HG03558 (cell line): Measurements from ENCODE around the gene XIRP1.

Experiments used
- ATAC-seq: cut with Tn5 transposase; IDR thresholded peaks from one replicate; pipeline ENCODE4 v1.9.1; 2021; ENCODE audit warnings: moderate number of reproducible peaks; ENCODE audit not compliant: unreplicated experiment; ENCODE audit errors: extremely low read depth

Gene XIRP1

GRCh38 chr3:39168156-39168780 lies 24.1 kb downstream of the XIRP1 start:
- no peak for ATAC-seq

DNA sequence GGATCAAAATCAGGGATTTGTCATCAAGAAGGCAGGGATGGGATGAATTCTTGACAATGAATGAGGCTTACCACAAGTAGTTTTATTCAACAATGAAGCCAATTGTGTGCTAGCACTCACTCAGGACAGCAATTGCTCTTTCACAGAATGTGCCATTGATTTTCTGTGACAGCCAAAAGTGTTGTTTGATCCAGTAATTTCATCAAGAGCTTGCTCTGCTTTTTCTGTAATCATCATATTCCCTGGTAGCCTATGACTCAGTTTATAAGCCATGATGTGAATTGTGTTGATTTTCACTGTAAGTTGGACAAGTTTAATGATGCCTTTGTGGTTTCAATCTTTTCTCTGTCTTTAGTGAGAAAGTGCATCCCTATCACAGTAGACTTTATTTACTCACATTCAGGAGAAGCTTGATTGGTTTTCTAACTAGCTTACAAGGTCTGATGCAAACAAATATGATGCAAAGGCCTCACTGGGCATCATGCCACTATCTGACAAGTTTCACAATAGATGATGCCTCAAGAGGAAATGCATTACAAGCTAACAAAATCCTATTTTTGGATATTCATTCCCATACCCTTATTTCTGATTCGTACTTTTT lies 25.4 kb downstream of the XIRP1 start:
- ATAC-seq = no peak

DNA sequence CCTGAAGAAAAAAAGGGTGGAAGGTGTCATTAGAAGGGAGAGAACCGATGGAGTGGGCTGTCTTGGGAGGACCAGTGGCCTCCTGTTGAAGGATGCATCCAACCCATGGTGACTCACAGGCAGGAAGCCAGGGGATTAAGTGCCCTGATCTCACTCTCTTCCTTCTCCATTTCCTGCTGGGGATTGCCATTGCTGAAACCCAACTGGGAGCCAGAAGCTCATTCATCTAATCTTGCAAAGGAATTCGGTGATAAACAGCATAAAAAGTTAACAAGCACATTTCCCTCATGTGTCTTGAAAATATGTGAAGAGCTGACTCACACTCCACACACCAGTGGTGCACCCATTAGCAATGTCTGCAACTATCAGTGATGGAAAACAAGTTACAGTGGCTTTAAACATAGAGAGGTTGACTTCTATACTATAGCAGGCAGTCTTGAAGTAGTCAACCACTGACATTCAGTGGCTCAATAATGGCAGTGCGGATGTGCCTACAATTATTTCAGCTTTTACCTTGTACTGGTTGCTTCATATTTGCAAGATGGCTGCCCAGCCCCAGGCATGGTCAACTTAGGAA lies 26.2 kb downstream of the XIRP1 start:
- no peak for ATAC-seq

- ATAC-seq = no peak
Measured at GRCh38 chr3:39165518-39165917, 26.9 kb downstream of the XIRP1 start.

DNA sequence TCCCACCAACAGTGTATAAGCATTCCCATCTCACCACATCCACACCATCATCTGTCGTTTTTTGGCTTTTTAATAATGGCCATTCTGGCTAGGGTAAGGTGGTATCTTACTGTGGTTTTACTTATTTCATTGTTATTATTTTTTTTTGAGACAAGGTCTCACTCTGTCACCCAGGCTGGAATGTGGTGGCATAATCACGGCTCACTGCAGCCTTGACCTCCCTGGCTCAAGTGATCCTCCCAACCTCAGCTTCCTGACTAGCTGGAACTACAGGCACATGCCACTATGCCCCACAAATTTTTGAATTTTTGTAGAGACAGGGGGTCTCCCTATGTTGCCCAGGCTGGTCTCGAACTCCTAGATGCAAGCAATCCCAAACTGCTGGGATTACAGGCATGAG lies 28.0 kb downstream of the XIRP1 start:
- ATAC-seq = no peak

DNA sequence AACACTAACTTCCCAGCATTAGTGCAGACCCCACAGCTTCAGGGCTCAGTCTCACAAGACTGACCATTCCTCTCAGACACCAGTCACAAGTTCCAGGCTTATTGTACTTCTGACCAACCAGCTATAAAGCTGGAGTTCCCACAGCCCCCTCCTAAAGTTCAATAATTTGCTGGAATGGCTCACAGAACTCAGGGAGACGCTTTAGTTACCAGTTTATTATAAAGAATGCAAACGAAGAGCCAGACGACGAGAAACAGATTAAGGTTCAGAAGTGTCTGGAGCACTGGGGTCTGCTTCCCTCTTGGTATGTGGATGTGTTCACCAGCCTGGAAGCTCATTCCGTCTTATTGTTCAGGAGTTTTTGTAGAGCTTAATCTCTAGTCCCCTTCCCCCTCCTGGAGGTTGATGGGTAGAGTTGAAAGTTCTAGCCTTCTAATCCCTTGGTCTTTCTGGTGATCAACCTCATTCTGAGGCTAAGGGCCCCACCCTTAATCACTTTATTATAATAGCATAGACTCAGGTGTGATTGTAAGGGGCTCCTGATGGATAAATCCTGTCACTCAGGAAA lies 34.2 kb downstream of the XIRP1 start:
- ATAC-seq = no peak

GRCh38 chr3:39157359-39157758 lies 35.0 kb downstream of the XIRP1 start:
- ATAC-seq = no peak

DNA sequence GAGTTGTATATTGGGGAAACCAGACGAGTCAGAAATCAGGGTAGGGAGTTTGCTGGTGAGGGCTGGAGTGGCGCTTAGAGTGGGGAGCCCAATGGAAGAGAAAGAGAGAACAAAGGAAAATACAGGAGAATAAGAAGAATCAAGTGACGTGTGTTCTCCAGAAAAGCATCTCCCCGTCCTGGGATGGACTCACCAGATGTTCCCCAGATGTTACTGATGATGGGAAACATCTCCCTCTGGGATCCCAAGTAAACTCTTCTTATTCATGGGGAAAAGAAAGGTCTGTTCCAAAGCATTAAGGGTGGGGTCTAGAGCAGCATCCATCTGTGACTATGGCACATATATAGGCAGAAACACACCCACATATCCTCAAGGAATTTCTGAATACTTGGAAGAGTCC lies 36.0 kb downstream of the XIRP1 start:
- no peak for ATAC-seq

DNA sequence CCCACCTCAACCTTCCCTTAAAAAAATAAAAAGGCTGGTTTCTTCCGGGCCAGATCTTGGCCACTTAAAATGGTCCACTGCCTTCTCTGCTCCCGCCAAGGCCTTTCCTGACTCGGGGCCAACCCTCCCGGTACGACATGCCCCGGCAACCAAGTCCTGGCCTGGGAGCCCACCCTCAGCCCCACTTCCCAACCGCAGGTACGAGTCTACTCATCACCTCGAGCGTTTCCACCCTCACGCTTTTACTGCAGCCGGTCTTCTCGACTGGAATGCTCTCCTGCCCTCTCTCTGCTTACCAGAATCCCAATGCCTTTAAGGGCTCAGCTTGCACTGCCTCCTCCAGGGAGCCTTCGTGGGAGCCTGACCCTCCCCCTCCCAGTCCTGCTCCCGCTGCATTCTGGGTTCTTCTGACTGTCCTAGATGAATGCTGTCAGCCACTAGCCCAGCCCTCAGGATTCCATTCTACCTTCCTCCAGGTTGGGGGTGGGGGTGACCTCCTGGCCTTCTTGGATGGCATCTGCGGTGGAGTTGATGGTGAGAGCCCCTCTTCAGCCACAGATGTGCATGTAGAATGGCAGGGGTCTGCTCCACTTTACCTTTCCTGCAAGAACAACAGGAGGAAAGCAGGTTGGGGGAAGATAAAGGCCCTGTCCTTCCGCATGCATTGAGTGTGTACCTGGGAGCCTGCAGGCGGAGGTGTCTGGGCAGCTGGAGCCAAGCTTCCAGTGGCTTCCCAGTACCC lies 37.9 kb downstream of the XIRP1 start:
- ATAC-seq = no peak

GRCh38 chr3:39153977-39154279 lies 38.5 kb downstream of the XIRP1 start:
- ATAC-seq = no peak

GRCh38 chr3:39150803-39151631 lies 41.4 kb downstream of the XIRP1 start:
- no peak for ATAC-seq

DNA sequence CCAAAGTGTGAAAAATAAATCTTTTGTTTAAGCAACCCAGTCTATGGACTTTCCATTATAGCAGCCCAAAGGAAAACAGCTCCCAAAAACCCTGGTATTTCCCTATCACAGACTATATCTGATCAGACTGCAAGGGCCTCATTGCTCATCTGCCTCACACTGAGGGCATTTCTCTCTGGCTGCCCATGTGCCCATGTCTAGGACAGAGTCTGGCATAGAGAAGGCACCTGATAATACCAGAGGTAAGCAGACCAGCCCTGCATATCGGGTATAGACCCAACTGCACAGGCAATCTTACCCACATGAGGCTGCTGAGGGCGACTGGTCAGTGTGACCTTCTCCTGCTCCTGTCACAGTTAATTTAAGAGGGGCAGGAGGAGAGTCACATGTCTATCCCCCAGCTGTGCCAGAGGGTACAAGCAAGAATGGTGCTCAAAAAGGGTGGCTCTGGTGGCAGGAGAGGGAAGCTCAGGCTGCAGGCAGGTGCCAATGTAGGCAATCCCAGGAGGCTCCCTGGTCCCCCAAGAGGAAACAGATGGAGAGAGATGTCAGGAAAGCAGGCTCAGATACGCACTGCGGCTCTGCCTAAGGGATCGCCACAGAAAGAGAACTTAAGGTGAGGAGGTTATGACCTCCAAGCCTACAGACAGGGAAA lies 42.1 kb downstream of the XIRP1 start:
- no peak for ATAC-seq

- ATAC-seq = no peak
Measured at GRCh38 chr3:39149498-39150147, 42.8 kb downstream of the XIRP1 start.

GRCh38 chr3:39149059-39149455 lies 43.3 kb downstream of the XIRP1 start:
- ATAC-seq = no peak

DNA sequence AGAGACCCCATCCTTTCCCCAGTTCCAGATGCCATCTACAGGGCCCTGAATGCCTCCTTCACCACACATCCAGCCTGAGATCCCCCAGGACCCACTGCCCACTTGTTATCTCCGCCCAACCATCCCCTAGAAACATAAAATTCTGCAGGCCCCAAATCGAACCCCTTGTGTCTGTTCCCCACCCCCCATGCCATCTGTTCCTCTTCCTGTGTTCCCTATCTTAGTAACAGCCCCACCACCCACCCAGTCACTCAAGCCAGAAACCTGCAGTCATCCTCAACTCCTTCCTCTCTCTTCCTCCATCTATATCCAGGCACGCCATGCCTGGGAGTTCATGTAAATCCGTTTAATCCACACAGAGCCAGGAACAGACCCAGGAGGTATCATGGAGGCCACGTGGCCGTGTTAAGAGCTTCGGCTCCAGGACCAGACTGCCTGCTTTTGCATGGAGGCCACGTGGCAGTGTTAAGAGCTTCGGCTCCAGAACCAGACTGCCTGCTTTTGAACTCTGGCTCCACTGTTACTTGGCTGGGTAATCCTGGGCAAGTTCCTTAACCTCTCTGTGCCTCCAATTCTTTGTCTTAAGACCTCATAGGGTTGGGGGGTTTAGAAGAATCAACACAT lies 43.8 kb downstream of the XIRP1 start:
- ATAC-seq = no peak

DNA sequence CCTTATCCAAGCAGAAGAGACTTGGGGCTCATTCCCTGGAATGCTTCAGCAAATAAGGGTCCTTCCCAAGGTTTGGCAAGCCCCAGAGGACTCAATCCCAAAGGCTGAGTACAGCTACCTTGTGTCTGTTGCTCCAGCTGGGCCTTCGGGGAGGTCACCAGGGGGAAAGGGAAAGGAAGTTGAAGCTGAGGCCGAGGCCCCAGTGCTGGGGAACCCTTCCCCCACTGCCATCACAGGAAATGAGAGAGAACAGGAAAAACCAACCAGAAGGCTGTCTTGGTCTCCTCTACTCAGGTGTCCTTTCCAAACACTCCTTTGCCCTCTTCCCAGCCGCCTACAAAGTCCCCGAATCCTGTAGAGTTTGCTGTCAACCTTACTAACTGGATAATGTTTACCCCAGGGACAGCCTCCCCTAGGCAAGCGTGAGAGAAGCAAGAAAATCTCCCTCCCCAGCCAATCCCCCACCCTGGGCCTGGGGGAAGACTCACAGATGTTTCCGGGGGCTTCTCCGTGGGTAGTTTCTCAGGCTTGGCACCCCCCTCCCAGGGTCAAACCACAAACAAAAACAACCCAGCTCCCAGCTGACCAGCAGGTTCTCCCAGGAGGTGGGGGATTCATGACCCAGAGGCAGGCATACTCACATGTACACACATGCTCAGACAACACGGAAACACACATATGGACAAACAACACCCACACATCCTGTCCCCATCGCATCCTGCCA lies 44.5 kb downstream of the XIRP1 start:
- ATAC-seq = no peak

DNA sequence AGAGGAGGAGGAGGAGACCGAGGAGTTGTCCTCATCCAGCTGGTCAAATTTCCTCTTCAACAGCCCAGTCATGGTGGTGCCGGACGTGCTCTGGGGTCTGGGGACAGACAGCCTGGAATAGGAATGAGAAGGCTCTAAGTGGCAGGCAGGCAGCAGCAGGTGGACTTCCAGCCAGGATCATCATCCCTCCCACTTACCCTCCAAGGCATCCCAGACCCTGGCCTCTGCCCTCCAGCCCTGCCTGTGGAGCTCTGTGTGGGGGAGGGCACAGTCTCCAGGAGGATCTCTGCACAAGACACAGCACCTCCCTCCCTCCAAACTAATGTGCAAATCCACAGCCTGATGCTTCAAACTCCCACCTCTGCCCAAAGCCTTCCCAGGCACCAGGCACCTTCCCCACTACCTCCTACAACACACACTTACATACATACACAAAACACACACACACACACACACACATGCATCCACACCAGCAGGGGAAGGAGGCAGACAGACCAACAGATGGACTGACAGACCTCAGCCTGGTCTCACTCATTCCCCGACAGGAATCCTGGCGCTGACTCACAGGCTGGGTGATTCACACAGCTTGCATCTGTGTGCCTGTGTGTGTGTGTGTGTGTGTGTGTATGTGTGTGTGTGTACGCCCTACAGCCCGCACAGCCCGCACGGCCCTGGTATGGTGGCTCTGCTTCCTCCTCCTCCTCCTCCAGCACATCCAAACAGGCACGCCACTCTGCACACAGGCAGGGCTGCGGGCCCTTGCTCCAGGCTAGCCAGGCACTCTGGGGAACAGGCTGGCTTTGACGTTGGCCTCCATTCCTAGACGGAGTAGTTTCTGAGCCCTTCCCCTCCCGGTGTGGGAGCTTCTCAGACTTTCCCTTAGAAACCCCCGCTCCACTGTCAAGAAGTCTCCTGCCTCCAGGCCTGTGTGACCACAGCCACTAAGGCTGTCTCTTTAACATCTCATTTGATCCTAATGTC lies 45.5 kb downstream of the XIRP1 start:
- no peak for ATAC-seq
